Measurements from ENCODE around the gene ZNF222. TPM values are rescaled to one million over a fixed set of nuclear protein-coding genes. Genes with fewer than 3 reads are reported as not detected.

Gene ZNF222
- total RNA-seq, 1 experiment from 2014 or later = 9.3 TPM

DNA sequence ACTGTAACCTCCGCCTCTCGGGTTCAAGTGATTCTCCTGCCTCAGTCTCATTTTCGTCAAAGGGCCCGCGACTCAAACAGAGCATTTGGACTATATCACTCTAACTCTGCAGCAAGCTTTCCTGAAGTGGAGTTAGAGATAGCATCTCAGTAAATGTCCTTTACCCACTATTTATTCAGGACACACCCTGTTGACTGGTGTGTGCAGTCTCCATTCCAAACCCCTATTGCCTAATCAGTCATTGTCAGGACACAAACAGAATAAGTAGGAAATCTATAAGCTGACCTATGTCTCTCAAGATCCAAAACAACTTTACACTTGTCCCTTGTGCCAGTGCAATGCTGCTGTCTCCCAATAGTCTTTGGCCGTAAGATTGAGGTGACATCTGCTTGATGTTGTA lies 1.4 kb downstream of the ZNF222 start:
- Histone ChIP-seq H3K4me1 (ENCODE audit: insufficient read depth, low read length, poor library complexity, severe bottlenecking) (no peaks in the 10 kb centered on the region), H3K9me3 (ENCODE audit: low read depth, low read length, poor library complexity, severe bottlenecking) (peaks cover 20% of the 10 kb centered on the region), H3K4me3 (ENCODE audit: low read depth, low read length, poor library complexity, severe bottlenecking) (no peak overlapping the region), H3K27me3 (replicated peaks; ENCODE audit: insufficient read depth, low read depth, low read length, poor library complexity) (no peaks in the 10 kb centered on the region), H3K36me3 (ENCODE audit: insufficient read depth, low read length, poor library complexity, severe bottlenecking) (peaks cover 44% of the 10 kb centered on the region), H3K27ac (ENCODE audit: low read depth, low read length, poor library complexity, severe bottlenecking) (no peak overlapping the region)
- DNase-seq (ENCODE audit: low spot score) = no peak
- intact Hi-C loops (cut with micrococcal nuclease; ENCODE audit: unreplicated experiment) = no loop called here
- CTCF ChIA-PET = no interaction called here
- TF ChIP-seq EZH2 (IDR thresholded peaks at IDR 0.05; ENCODE audit: borderline replicate concordance, low read depth, low read length, poor library complexity, severe bottlenecking) = no peak
- TF ChIP-seq, protein P1, sequence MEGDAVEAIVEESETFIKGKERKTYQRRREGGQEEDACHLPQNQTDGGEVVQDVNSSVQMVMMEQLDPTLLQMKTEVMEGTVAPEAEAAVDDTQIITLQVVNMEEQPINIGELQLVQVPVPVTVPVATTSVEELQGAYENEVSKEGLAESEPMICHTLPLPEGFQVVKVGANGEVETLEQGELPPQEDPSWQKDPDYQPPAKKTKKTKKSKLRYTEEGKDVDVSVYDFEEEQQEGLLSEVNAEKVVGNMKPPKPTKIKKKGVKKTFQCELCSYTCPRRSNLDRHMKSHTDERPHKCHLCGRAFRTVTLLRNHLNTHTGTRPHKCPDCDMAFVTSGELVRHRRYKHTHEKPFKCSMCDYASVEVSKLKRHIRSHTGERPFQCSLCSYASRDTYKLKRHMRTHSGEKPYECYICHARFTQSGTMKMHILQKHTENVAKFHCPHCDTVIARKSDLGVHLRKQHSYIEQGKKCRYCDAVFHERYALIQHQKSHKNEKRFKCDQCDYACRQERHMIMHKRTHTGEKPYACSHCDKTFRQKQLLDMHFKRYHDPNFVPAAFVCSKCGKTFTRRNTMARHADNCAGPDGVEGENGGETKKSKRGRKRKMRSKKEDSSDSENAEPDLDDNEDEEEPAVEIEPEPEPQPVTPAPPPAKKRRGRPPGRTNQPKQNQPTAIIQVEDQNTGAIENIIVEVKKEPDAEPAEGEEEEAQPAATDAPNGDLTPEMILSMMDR (conservative IDR thresholded peaks at IDR 0.05; ENCODE audit: low read depth, low read length) = no peak
- no TSS peak for BruUV-seq (replicated peaks)
- POLR2A ChIA-PET (ENCODE audit: low non-redundant PET) = no interaction called here

DNA sequence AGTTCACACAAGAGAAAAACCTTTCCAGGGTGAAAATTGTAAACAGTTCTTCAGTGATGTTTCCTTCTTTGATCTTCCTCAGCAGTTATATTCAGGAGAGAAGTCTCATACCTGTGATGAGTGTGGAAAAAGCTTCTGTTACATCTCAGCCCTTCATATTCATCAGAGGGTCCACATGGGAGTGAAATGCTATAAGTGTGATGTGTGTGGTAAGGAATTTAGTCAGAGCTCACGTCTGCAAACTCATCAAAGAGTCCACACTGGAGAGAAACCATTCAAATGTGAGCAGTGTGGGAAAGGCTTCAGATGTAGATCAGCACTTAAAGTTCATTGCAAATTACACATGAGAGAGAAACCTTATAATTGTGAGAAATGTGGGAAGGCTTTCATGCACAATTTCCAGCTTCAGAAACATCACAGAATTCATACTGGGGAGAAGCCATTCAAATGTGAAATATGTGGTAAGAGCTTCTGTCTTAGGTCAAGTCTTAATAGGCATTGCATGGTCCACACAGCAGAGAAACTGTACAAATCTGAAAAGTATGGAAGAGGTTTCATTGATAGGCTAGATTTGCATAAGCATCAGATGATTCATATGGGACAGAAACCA lies 6.9 kb downstream of the ZNF222 start:
- intact Hi-C loops (cut with micrococcal nuclease; ENCODE audit: unreplicated experiment) = no loop called here
- no TSS peak for BruUV-seq (replicated peaks)
- CTCF ChIA-PET = no interaction called here
- Histone ChIP-seq H3K27me3 (replicated peaks; ENCODE audit: insufficient read depth, low read depth, low read length, poor library complexity) (no peaks in the 10 kb centered on the region), H3K9me3 (ENCODE audit: low read depth, low read length, poor library complexity, severe bottlenecking) (peaks cover 35% of the 10 kb centered on the region), H3K4me1 (ENCODE audit: insufficient read depth, low read length, poor library complexity, severe bottlenecking) (no peaks in the 10 kb centered on the region), H3K4me3 (ENCODE audit: low read depth, low read length, poor library complexity, severe bottlenecking) (no peak overlapping the region), H3K27ac (ENCODE audit: low read depth, low read length, poor library complexity, severe bottlenecking) (no peak overlapping the region), H3K36me3 (ENCODE audit: insufficient read depth, low read length, poor library complexity, severe bottlenecking) (peaks cover 55% of the 10 kb centered on the region)
- TF ChIP-seq, protein P1 (conservative IDR thresholded peaks at IDR 0.05; ENCODE audit: low read depth, low read length) = no peak
- no peak for TF ChIP-seq EZH2 (IDR thresholded peaks at IDR 0.05; ENCODE audit: borderline replicate concordance, low read depth, low read length, poor library complexity, severe bottlenecking)
- POLR2A ChIA-PET (ENCODE audit: low non-redundant PET) = no interaction called here
- no peak for DNase-seq (ENCODE audit: low spot score)

DNA sequence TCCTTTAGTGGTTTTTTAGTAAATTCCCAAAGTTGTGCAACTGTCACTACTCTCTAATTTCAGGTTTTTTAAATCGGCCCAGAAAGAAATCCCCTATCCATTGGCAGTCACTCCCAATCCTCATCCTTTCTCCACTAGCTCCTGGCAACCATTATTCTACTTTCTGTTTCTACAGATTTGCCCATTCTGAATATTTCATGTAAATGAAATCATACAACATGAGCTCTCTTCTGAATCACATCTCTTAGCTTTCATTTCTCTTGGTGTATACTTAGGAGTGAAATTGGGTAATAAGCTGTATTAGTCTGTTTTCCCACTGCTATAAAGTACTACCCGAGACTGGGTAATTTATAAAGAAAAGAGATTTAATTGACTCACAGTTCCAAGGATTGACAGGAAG lies 17.0 kb downstream of the ZNF222 start:
- intact Hi-C loops (cut with micrococcal nuclease; ENCODE audit: unreplicated experiment) = no loop called here
- CTCF ChIA-PET = no interaction called here
- TF ChIP-seq, protein P1 (conservative IDR thresholded peaks at IDR 0.05; ENCODE audit: low read depth, low read length) = no peak
- TF ChIP-seq EZH2 (IDR thresholded peaks at IDR 0.05; ENCODE audit: borderline replicate concordance, low read depth, low read length, poor library complexity, severe bottlenecking) = no peak

More for the DNA sequence above, 17.0 kb downstream of the ZNF222 start:
- no TSS peak for BruUV-seq (replicated peaks)
- DNase-seq (ENCODE audit: low spot score) = no peak
- no peaks in the 10 kb centered on the region for H3K9me3 ChIP-seq (ENCODE audit: low read depth, low read length, poor library complexity, severe bottlenecking)
- no peaks in the 10 kb centered on the region for H3K36me3 ChIP-seq (ENCODE audit: insufficient read depth, low read length, poor library complexity, severe bottlenecking)
- no peak overlapping the region for H3K4me3 ChIP-seq (ENCODE audit: low read depth, low read length, poor library complexity, severe bottlenecking)
- H3K27ac ChIP-seq (ENCODE audit: low read depth, low read length, poor library complexity, severe bottlenecking) = no peak overlapping the region
- no peaks in the 10 kb centered on the region for H3K4me1 ChIP-seq (ENCODE audit: insufficient read depth, low read length, poor library complexity, severe bottlenecking)
- no peaks in the 10 kb centered on the region for H3K27me3 ChIP-seq (replicated peaks; ENCODE audit: insufficient read depth, low read depth, low read length, poor library complexity)
- POLR2A ChIA-PET (ENCODE audit: low non-redundant PET) = no interaction called here

Data from A673 (cell line).